Posterior cingulate gyrus (tissue), 11 donors: ENCODE results near the gene PSMD1.

Experiments
- DNase-seq, 10 donors: peaks; one replicate each; pipeline versions ENCODE4 v3.0.0 to v3.0.0-alpha.2; 2020 to 2021; ENCODE audit warnings: mixed read lengths in 3 of 10
- intact Hi-C: fragments of 100-400 bp; cut with DNase I; formaldehyde crosslinking; loops from one replicate; pipeline ENCODE4 v1.15.1; 2023

Gene PSMD1

GRCh38 chr2:231193216-231193615 lies 136.5 kb downstream of the PSMD1 start:
- no peak for DNase-seq
- intact Hi-C loops = loop anchor here (10.0 kb wide), 1 partner anchor 88 kb away; no protein-coding TSS in a partner anchor

DNA sequence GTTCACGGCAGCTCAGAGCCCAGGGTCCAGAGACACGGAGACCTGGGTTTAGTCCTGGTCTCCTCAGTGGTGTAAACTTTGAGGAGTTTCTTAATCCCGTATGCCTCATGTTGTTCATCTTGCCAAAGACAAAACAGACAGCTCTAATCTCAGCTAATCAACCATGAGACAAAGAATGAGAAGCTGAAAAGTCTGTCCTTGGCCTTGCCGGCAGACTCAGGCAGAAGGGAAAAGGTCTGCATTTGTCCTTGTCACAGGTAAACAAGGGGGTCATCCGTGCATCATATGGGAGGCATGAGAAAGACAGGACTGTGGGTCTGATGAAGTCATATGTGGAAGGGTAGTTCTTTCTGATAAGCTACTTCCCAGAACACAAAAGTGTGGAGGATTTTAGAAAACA lies 139.9 kb downstream of the PSMD1 start:
- intact Hi-C loops = loop anchor here (10.0 kb wide), 1 partner anchor 92 kb away; no protein-coding TSS in a partner anchor
- no peak for DNase-seq

GRCh38 chr2:231197196-231197595 lies 140.5 kb downstream of the PSMD1 start:
- intact Hi-C loops = loop anchor here (10.0 kb wide), 1 partner anchor 92 kb away; no protein-coding TSS in a partner anchor
- peak in 1 of 10 donors; percentile 52 for DNase-seq

GRCh38 chr2:231197706-231198290 lies 141.1 kb downstream of the PSMD1 start:
- intact Hi-C loops = loop anchor here (10.0 kb wide), 1 partner anchor 93 kb away; no protein-coding TSS in a partner anchor
- DNase-seq = peak in 1 of 10 donors; percentile 35

DNA sequence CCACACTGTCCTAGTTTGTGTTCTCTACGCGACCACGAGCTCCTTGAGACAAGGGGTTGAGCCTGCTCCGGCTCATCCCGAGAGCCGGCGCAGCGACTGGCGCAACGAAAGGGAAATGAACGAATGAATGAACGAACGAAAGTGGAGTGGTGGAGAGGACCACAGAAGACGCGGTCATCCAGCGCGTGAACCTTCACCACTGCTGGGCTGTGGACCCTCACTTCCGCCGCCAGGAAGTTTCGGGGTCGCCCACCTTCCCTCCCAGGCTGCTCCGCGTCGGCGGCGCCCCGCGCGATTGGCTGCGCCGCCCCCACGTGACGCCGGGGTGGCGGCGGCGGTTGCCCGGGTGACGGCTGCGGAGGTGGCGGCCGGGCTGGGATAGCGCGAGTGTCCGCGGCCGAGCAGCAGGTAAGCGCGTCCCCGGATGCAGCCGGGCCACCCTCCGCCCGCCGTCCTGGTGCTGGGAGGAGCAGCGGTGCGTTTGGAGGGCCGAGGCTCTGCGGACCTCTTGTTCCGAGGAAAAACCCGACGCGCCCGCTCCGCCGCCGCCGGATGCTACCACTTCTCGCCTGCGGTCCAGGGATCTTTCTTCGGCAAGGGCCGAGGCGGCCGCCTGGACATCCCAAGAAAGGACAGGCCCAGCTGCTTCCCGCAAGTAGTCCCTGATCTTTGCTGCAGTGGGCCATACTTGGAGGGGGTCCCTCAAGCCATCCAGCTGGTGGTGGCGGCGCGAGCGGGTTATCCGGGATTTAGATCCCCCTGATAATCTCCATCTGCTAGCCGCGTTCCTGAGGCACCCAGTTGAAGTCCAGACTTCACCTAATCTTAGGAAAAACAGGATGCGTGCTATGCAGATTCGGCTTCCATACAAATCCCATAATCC lies 141.9 kb downstream of the PSMD1 start, which contains the start of gene ARMC9:
Gene ARMC9, plus strand, starts transcription at position 341 of the 883 bp plus-strand sequence. CDS start 7,608 bp downstream, outside the sequence.
- DNase-seq = peak; percentile 64 to 97 (median 80)
- intact Hi-C loops = loop anchor here (10.0 kb wide), 1 partner anchor 94 kb away; no protein-coding TSS in a partner anchor

DNA sequence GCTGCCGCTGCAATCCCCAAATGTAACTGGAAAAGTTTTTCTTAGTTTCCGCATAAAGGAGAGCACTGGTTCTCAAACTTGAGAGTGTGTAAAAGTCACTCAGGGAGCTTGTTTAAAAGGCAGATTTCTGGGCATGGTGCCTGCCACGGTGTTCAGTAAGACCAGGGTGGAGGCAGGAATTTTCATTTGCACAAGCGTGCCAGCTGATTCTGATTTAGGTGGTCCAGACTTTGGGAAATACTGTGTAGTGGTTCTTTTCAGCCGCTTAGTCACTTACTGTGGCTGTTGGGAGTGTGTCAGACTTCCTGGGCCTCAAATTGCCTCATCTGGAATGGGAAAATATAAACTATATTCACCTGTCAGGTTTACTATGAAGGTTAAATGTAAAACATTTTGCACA lies 142.6 kb downstream of the PSMD1 start:
- intact Hi-C loops = loop anchor here (10.0 kb wide), 1 partner anchor 94 kb away; no protein-coding TSS in a partner anchor
- DNase-seq = no peak

- DNase-seq = peak in 1 of 10 donors; percentile 62
- intact Hi-C loops = no loop called here
Measured at GRCh38 chr2:231200805-231201474, 144.3 kb downstream of the PSMD1 start.

GRCh38 chr2:231201475-231201814 lies 144.8 kb downstream of the PSMD1 start:
- intact Hi-C loops = no loop called here

GRCh38 chr2:231203087-231203486 lies 146.4 kb downstream of the PSMD1 start:
- DNase-seq = no peak
- intact Hi-C loops = no loop called here

More at GRCh38 chr2:231201475-231201814, 144.8 kb downstream of the PSMD1 start:
- DNase-seq = peak in 1 of 10 donors; percentile 25

DNA sequence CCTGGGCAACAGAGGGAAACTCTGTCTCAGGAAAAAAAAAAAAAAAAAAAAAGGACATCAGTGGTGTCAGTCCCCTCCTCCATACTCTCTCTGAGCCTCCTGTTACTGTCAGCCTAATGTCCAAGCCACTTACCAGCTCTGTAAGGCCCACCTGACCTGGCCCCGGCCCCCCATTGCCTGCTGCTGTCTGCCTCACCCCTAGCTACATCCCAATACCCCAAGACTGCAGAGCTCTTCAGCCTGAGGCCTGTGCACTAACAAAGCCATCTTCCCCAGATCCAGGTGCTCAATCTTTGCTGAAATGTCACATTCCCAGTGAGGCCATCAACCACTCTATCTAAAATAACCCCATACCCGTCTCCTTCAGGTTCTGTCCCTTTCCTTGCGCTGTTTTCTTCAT lies 147.5 kb downstream of the PSMD1 start:
- no peak for DNase-seq

GRCh38 chr2:231204581-231204980 lies 147.9 kb downstream of the PSMD1 start:
- intact Hi-C loops = no loop called here
- no peak for DNase-seq

More for the DNA sequence above, 147.5 kb downstream of the PSMD1 start:
- intact Hi-C loops = no loop called here

DNA sequence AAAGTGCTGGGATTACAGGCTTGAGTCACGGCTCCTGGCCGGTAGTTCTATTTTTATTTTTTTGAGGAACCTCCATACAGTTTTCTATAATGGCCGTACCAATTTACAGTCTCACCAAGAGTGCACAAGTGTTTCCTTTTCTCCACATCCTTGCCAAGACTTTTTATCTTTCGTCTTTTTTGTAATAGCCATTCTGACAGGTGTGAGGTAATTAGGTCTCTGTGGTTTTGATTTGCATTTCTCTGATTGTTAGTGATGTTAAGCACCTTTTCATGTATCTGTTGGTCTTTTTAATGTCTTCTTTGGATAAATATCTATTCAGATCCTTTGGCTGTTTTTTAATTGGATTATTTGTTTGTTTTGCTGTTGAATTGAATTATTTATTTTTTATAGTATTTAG lies 151.1 kb downstream of the PSMD1 start:
- DNase-seq = no peak
- intact Hi-C loops = no loop called here

- intact Hi-C loops = no loop called here
- no peak for DNase-seq
Measured at GRCh38 chr2:231210782-231211181, 154.1 kb downstream of the PSMD1 start.

- no peak for DNase-seq
- intact Hi-C loops = no loop called here
Measured at GRCh38 chr2:231211486-231211885, 154.8 kb downstream of the PSMD1 start.

GRCh38 chr2:231212329-231212845 lies 155.7 kb downstream of the PSMD1 start:
- intact Hi-C loops = no loop called here
- DNase-seq = no peak

- intact Hi-C loops = no loop called here
Measured at GRCh38 chr2:231213931-231214642, 157.4 kb downstream of the PSMD1 start.

DNA sequence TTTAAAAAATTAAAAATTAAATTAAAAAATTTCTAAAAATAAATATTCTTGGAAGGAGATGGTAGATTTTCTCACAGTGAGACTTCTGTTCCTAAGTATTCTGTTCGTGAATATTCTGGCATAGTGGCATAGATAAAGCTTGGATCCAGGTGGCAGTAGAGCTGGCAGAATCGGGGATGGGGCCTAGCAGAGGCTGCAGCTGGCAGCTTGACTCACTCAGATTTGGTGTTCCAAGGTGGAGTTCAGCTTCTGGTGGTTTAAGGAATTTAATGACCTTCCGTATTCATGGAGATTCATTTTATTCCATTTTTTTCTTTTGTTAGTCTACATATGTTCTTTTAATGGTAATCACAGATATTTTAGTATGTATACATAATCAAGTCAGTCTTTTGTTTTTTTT lies 161.7 kb downstream of the PSMD1 start:
- intact Hi-C loops = no loop called here
- DNase-seq = peak in 3 of 10 donors; percentile 34 to 88 (median 73)

More at GRCh38 chr2:231213931-231214642, 157.4 kb downstream of the PSMD1 start:
- no peak for DNase-seq

DNA sequence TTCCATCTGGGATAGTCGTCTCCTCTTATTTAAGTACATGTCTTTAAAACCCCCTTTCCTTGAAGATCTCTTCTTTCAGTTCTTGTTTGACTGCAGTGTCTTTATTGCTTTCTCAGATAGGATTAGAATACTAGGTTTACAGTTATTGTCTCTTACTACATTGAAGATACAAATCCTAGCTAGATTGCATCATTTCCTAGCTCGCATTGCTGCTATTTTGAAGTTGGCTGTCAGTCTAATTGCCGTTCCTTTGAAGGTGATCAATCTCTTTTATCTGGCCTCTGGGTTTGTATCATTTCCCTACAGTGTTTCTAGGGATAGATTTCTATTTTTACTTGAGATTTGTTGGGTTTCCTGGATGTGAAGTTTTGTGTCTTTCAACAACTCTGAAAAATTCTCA lies 162.6 kb downstream of the PSMD1 start:
- no peak for DNase-seq
- intact Hi-C loops = no loop called here

DNA sequence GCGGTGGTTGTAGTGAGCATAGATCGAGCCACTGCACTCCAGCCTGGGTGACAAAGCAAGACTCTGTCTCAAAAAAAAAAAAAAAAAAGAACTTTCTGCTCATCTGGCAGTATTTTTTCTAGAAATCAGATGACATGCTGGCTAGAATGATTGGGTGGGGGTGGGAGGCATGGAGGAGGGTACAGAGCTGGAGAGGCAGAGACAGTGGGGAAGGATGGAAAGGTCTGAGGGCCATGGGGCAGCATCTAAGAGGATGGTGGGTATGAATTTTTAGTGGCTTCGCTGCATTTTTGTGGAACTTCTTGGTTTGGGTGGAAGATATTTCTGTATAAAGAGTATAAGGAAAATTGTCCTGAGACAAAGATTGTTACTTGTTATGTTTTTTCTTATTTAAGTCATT lies 165.1 kb downstream of the PSMD1 start:
- no peak for DNase-seq
- intact Hi-C loops = loop anchor here (10.0 kb wide), 1 partner anchor 117 kb away; no protein-coding TSS in a partner anchor
